SU-DHL-6 (cell line): ENCODE results near the gene IFI35.
"Not testable (repeated sequence)": the region's sequence is repeated elsewhere in the genome, so short reads cannot be mapped to it uniquely, and the experiment has no call there.

Experiments
- EZH2phosphoT487 ChIP-seq: fragments of 200-600 bp; sonication (generic), shearing (Covaris generic); conservative IDR thresholded peaks from 2 replicates; pipeline ENCODE4 v1.6.1; 2018; ENCODE audit warnings: mild to moderate bottlenecking, antibody characterized with exemption, low read length, moderate library complexity, mixed read lengths
- TF ChIP-seq, protein P1 (sequence below): fragments of 200-600 bp; sonication (generic); IDR thresholded peaks from one replicate; pipeline ENCODE4 v1.5.1; 2017; ENCODE audit warnings: antibody characterized with exemption, mild to moderate bottlenecking, low read length, moderate library complexity; ENCODE audit not compliant: insufficient read depth, poor library complexity, severe bottlenecking

DNA sequence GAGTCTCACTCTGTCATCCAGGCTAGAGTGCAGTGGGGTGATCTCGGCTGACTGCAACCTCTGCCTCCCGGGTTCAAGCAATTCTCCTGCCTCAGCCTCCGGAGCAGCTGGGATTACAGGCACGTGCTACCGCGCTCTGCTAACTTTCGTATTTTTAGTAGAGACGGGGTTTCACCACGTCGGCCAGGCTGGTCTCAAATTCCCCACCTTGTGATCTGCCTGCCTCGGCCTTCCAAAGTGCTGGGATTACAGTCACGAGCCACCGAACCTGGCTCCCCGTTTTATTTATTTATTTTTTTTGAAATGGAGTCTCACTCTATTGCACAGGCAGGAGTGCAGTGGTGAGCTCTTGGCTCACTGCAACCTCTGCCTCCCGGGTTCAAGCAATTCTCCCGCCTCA, 30.9 kb upstream of the IFI35 start:
- TF ChIP-seq, protein P1, sequence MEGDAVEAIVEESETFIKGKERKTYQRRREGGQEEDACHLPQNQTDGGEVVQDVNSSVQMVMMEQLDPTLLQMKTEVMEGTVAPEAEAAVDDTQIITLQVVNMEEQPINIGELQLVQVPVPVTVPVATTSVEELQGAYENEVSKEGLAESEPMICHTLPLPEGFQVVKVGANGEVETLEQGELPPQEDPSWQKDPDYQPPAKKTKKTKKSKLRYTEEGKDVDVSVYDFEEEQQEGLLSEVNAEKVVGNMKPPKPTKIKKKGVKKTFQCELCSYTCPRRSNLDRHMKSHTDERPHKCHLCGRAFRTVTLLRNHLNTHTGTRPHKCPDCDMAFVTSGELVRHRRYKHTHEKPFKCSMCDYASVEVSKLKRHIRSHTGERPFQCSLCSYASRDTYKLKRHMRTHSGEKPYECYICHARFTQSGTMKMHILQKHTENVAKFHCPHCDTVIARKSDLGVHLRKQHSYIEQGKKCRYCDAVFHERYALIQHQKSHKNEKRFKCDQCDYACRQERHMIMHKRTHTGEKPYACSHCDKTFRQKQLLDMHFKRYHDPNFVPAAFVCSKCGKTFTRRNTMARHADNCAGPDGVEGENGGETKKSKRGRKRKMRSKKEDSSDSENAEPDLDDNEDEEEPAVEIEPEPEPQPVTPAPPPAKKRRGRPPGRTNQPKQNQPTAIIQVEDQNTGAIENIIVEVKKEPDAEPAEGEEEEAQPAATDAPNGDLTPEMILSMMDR: not testable (repeated sequence)
- TF ChIP-seq EZH2phosphoT487: not testable (repeated sequence)
